GM21367 (cell line): ENCODE data around the gene PNPLA7.

Source experiments
- ATAC-seq: cut with Tn5 transposase; IDR thresholded peaks from one replicate; pipeline ENCODE4 v1.9.1; 2021; ENCODE audit not compliant: unreplicated experiment

Gene PNPLA7

DNA sequence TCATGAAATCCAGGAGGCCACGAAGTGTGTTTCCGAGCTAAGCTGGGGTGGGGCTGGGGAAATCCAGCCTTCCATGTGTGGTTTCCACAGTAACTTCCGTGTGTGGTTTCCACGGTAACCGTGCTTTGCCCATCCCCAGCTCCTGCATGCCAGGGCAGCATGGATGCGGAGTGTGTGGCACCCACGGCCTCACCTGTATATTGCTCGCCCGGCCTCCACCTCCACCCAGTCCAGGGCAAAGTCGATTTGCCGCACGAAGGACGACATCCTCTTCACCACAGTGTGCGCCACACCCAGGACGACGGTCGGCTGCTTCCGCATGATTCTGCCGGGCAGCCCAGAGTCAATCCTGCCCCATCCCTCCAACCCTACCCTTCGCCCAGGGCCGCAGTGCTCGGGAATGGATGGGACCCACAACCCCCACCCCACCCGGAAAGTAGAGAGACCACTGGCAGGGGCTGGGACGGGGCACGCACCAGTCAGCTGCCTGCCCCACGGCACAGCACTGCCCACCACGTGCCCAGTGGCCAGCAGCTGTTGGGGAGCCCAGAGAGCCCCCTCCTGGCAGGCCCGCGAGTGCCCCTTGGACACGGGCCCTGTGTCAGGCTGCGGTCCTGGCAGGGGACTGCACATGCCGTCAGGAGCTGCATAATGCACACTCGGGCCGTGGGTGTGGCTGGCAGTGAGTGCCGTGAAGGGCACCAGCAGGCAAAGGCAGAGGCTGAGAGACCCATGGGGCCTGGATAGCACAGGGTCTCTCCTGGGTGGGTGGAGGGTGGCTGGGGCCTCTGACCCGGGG, 52.1 kb downstream of the PNPLA7 start:
- no peak for ATAC-seq

DNA sequence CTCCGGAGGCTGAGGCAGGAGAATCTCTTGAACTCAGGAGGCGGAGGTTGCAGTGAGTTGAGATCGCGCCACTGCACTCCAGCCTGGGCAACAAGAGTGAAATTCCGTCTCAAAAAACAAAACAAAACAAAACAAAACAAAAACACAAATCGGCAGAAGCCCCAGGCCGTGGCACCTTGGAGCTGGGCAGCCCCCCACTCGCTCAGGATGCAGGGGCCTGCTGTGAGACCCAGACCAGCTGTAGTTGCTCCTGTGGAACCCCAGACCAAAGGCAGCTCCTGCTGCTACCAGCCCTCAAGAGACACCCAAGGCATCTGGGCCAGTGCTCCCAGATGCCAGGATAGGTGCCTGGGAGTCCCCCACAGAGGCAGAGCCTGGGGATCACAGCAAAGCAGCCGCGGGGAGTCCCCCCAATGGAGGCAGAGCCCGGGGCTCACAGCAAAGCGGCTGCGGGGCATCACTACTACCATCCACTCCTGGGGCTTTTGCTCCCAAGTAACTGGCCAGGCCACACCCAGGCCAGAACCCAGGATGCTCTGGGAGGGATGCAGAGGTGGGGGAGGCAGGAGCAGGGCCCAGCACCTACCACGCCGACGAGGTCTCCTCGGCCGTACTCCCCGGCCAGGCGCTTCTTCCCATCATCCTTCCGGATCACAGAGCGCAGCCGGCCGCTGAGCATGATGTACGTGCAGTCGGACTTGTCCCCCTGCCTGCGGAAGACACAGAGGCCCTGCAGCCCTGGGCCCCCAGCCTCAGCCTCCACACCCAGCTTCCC, 53.4 kb downstream of the PNPLA7 start:
- ATAC-seq = no peak

- no peak for ATAC-seq
Observed at GRCh38 chr9:137494550-137495351, 55.5 kb downstream of the PNPLA7 start.

DNA sequence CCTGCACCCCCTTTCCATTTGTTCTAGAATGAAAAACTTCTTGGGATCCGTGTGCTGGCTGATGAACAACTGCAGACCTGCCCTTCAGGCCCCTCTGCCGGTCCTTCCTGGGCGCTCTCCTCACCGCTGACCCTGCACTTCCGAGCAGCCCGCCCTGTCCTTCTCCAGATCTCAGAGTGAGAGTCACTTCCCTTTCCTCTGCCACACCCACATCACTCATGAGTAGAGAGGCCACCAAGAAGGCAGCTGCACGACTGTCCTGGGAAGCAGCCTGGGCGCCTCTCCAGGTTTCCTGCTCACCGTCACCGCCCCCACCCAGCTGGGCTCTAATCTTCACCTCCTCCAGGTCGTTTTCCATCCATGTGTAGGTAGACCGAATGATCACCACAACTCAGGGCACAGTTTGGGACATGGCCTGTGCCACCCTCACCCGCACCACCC, 56.1 kb downstream of the PNPLA7 start:
- ATAC-seq = no peak

DNA sequence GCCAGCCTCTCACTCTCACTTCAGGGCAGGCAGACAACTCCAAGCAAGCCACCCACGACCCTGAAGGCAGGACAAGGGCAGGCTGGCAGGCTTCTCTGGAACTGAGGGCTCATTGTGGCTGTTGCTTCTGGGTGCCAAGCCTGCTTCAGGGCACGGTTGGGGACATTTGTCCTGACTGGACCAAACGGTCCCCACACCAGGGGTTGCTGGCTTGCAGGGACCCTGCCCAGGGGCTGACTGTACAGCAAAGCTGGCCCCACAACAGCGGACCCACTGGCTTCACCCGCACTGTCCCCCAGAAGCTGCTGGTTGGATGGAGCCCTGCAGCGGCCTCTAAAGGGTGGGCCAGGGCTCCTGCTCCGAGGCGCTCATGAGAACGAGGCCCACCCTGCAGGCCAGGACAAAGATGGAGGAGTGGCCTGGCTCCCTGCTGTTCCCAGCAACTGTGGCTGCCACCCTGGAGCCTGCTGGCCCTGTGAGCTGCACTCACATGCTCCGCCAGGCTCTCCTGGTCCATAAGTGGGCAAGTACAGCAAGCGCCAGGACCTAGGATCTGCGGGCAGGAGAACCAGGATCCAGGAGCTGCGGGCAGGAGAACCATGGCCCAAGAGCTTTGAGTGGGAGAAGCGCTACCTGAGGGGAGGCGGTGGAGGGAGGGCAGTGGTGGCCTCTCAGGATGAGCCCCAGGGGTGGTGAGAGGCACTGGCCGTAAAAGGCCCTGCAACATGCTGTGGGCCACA, 56.7 kb downstream of the PNPLA7 start:
- no peak for ATAC-seq

DNA sequence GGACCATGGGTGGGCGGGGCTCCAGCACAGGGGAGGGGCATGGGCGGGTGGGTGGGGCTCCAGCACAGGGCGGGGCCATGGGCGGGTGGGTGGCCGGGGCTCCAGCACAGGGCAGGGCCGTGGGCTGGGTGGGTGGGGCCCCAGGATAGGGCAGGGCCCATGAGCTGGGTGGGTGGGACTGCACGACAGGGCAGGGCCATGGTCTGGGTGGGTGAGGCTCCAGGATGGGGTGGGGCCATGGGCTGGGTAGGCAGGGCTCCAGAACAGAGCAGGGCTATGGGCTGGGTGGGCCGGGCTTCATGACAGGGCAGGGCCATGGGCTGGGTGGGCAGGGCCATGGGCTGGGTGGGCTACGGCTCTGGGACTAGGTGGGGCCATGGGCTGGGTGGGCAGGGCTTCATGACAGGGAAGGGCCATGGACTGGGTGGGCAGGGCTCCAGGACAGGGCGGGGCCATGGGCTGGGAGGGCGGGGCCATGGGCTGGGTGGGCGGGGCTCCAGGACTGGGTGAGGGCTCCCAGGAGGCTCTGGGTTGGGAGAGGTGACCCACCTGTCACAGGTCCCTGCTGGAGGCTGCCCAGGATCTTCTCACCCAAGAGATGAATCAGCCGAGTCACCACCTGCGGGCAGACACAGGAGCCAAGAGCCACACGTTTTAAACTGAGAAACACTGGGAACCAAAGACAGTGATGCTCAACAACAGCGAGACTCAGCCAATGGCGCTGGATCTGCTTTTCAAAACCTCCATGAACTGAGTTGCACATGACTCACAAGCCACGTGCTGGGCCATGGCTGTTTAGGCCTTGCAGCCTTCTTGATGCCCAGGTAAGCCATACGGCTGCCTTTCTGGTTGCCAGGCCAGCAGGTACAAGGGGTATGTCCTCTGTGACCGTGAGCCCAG, 57.5 kb downstream of the PNPLA7 start:
- ATAC-seq = no peak

- ATAC-seq = no peak
Observed at GRCh38 chr9:137491735-137492432, 58.3 kb downstream of the PNPLA7 start.

DNA sequence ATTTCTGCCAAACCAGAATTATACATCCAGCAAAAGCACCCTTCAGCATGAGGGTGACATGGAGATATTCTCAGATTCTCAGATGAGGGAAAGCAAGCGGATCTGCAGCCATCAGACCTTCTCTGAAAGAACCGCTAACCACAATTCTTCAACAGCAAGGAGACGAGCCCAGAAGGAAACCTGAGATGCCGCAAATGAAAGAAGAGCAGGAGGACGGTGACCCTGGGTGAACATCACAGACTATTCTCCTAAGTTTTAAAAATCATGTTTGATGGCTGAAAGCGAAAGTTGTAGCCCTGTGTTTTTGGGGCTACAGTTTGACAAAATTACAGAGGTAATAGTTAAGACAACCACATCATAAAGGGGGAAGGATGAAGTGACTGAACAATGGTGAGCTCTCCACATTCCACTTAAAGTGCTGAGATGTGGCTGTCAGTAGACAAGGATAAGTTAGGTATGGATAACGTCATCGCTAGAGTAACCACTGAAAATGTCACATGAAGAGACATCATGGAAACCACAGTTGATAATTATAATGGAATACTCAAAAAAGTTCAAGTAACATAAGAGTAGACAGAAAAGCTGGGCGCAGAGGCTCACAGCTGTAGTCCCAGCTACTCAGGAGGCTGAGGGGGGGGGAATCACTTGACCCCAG, 59.5 kb downstream of the PNPLA7 start:
- no peak for ATAC-seq

DNA sequence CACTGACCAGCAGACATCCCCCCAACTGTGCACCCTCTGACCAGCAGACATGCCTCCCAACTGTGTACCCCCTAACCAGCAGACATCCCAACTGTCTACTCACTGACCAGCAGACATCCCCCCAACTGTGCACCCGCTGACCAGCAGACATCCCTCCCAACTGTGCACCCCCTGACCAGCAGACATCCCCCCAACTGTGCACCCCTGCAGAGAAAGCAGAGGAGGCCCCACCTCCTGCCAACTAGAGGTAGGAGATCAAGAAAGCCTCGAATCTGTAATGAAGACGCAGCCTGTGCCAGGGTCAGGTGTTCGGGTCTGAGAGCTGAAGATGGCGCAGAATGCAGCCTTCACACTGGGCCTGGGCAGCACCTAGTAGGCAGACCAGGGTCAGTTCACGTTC, 61.3 kb downstream of the PNPLA7 start:
- ATAC-seq = no peak

GRCh38 chr9:137488327-137488653, 61.9 kb downstream of the PNPLA7 start:
- no peak for ATAC-seq

DNA sequence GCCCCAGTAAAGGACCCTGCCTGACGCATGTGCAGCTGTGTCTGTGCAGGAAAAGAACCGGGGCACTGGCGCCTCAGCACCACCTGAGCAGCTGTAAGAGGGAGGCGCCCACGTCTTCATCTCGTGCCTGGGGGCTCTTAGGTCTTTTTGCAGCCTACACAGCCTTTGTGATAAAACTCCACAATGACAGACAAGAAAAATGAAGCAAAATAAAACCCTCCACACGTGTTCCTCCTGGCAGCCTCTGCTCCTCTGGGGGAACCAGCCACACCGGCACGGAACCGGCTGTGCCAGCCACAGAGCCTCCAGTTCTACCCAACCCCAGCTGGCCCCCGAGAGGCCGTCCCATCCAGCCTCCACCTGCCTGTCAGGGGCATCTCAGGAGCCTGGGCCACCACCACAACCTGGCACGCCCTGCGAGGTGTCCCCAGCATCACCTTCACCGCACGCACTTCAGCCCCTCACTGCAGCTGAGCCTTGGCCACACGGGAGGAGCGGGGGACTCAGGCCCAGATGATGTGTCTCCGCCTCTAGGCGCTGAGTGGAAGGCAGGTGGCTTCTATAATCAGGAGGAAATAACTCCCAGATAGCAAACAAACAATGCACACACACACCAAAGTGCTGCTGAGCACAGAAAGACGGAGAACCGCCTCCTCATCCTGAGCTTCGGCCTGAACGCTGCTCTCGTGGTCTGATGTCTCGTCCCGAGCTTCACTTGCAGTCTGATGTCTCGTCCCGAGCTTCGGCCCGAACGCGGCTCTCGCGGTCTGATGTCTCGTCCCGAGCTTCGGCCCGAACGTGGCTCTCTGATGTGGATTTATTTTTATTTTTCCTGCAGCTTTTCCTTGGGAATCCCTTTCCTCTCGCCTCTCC, 62.5 kb downstream of the PNPLA7 start:
- no peak for ATAC-seq

DNA sequence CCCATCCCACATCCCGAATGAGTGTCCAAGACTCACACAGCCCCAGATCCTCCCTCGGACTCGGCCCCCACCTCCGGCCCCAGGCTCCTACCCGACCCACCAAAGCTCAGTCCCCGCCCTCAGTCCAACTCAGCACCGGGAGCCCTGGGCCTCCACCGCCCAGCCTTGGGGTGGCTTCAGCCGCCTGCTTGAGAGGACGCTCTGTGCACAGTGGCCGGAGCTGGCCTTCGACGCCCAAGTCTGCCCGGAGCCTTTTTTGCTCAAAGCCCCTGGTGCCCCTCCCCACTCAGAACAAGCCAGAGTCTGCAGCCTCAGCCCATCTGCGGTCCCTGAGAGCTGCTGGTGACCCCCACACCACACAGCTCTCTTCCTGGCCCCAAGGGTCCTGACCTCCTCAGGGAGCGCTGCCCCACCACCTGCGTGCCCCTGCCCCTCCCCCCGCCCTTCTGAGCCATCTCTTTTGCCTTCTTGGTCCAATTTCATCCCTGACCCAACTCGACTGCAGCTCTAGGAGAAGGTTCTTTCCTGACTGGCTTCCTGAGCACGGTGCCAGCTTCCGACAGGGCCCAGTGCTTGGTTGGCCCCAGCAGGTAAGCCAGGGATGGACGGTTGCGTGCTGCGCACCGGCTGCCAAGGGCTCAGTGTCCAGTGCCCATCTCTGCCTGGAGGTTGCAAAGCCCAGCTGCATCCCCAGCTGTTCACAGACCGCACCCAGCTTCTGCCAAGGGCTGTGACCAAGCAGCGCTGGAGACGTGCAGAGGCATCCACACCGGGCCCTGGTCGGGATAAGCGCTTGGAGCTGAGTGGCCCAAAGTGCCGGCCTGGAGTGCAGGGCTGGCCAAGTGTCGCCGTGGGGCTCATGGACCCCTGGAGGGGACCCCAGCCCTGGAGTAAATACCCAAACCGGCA, 63.4 kb downstream of the PNPLA7 start:
- ATAC-seq = no peak

DNA sequence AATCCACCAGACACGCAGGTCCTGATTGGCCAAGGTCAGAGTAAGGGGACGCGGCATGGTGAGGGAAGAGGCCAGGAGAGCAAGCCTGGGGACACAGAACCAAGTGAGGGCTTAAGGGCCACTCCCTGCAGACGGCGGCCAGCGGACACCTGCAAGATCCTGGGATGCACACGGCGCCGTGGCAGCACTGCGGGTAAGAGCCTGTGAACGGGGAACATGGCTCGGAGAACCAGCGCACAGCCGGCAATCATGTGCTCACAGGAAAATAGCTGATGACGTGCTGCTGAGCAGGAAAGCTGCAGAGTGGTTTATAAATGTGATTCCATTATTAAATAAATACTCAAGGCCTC, 64.1 kb downstream of the PNPLA7 start:
- no peak for ATAC-seq

- no peak for ATAC-seq
Observed at GRCh38 chr9:137485343-137486140, 64.7 kb downstream of the PNPLA7 start.

DNA sequence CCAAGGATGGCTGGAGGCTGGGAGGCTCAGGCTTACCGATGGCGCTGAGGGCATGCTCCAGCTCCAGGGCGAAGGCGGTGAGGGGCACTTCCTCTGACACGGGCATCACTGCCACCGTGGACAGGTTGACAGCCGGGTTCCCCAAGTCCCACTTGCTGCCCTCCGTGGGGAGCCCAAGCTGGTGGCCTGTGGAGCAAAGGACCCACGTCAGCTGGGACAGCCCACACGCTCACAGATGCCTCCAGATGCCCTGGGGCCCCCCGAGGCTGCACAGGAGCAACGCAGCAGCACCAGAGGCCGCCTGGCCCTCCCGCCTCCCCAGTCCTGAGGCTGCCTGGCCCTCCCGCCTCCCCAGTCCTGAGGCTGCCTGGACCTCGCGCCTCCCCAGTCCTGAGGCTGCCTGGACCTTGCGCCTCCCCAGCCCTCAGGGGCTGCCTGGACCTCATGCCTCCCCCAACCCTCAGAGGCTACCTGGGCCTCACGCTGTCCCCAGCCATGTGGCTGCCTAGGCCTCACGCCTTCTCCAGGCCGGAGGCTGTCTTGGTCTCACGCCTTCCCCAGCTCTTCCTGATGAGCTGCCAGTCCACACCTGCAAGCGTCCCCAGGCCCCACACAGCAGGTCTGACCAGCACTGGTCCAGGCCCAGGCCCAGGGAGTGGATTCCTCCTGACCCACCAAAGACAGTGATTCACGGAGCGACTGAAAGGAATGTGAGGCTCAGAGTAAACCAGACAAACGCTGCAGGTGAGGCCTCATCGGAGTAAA, 65.5 kb downstream of the PNPLA7 start:
- ATAC-seq = no peak
